ENCODE results near the gene DOK6. TPM values are rescaled to one million over a fixed set of nuclear protein-coding genes. Genes with fewer than 3 reads are reported as not detected.

The DOK6 gene
- total and polyA plus RNA-seq, 8 donors = 2.9 to 19.1 (median 14.9) TPM

- Histone ChIP-seq H3K27ac (no peak overlapping the region), H3K4me3 (no peak overlapping the region), H3K9me3 (no peaks in the 10 kb centered on the region), H3K4me1 (no peaks in the 10 kb centered on the region), H3K36me3 (no peaks in the 10 kb centered on the region), H3K27me3 (no peaks in the 10 kb centered on the region)
- intact Hi-C loops (cut with DNase I) = no loop called here
- DNase-seq (no peak), ATAC-seq (no peak)
- TF ChIP-seq CTCF (IDR thresholded peaks at IDR 0.05) = no peak
These were observed 249.0 kb downstream of the DOK6 start for GRCh38 chr18:69649684-69650083.

- TF ChIP-seq CTCF (IDR thresholded peaks at IDR 0.05) = no peak
- H3K36me3 ChIP-seq = no peaks in the 10 kb centered on the region
- no peak for ATAC-seq
- no peaks in the 10 kb centered on the region for H3K4me1 ChIP-seq
- H3K27me3 ChIP-seq = no peaks in the 10 kb centered on the region
- no peak for DNase-seq
- H3K9me3 ChIP-seq = no peaks in the 10 kb centered on the region
- intact Hi-C loops (cut with DNase I) = no loop called here
- H3K27ac ChIP-seq = no peak overlapping the region
- no peak overlapping the region for H3K4me3 ChIP-seq
These were observed 250.6 kb downstream of the DOK6 start for GRCh38 chr18:69651243-69651642.

- H3K27ac ChIP-seq = no peak overlapping the region
- DNase-seq = no peak
- no peaks in the 10 kb centered on the region for H3K9me3 ChIP-seq
- H3K4me3 ChIP-seq = no peak overlapping the region
- H3K4me1 ChIP-seq = no peaks in the 10 kb centered on the region
- no peaks in the 10 kb centered on the region for H3K36me3 ChIP-seq
- intact Hi-C loops (cut with DNase I) = no loop called here
- no peaks in the 10 kb centered on the region for H3K27me3 ChIP-seq
- TF ChIP-seq CTCF (IDR thresholded peaks at IDR 0.05) = no peak
- ATAC-seq = no peak
These were observed 255.1 kb downstream of the DOK6 start for GRCh38 chr18:69655816-69656215.

GRCh38 chr18:69658103-69658502, 257.4 kb downstream of the DOK6 start:
- ATAC-seq (no peak), DNase-seq (no peak)
- TF ChIP-seq CTCF (IDR thresholded peaks at IDR 0.05) = no peak
- no peaks in the 10 kb centered on the region for H3K4me1 ChIP-seq
- H3K9me3 ChIP-seq = no peaks in the 10 kb centered on the region
- H3K36me3 ChIP-seq = no peaks in the 10 kb centered on the region
- H3K4me3 ChIP-seq = no peak overlapping the region
- H3K27me3 ChIP-seq = no peaks in the 10 kb centered on the region
- intact Hi-C loops (cut with DNase I) = no loop called here
- H3K27ac ChIP-seq = no peak overlapping the region

GRCh38 chr18:69658685-69659084, 258.0 kb downstream of the DOK6 start:
- Histone ChIP-seq H3K27me3 (no peaks in the 10 kb centered on the region), H3K4me1 (no peaks in the 10 kb centered on the region), H3K9me3 (no peaks in the 10 kb centered on the region), H3K36me3 (no peaks in the 10 kb centered on the region), H3K27ac (no peak overlapping the region), H3K4me3 (no peak overlapping the region)
- intact Hi-C loops (cut with DNase I) = no loop called here
- TF ChIP-seq CTCF (IDR thresholded peaks at IDR 0.05) = no peak
- DNase-seq (no peak), ATAC-seq (no peak)

All from left lung (tissue), 10 donors.